ENCODE measurements around the gene ATXN2.

DNA sequence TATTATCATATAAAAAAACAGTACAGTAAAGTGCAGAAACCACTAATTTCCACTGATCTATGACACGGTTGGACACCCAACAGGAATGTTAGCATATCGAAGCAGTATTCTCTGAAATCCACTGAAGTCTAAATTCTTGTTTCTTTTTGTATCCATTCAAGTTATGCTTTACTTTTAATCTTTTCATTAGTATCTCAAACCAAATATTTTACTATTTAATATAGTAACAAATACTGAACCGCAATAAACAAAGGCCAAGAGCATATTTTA is 41.1 kb downstream of the ATXN2 start:
- TF ChIP-seq, protein P1, sequence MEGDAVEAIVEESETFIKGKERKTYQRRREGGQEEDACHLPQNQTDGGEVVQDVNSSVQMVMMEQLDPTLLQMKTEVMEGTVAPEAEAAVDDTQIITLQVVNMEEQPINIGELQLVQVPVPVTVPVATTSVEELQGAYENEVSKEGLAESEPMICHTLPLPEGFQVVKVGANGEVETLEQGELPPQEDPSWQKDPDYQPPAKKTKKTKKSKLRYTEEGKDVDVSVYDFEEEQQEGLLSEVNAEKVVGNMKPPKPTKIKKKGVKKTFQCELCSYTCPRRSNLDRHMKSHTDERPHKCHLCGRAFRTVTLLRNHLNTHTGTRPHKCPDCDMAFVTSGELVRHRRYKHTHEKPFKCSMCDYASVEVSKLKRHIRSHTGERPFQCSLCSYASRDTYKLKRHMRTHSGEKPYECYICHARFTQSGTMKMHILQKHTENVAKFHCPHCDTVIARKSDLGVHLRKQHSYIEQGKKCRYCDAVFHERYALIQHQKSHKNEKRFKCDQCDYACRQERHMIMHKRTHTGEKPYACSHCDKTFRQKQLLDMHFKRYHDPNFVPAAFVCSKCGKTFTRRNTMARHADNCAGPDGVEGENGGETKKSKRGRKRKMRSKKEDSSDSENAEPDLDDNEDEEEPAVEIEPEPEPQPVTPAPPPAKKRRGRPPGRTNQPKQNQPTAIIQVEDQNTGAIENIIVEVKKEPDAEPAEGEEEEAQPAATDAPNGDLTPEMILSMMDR (IDR thresholded peaks at IDR 0.05 in 4 of 5, conservative IDR thresholded peaks at IDR 0.05 in 1 of 5), result no peak
- no peak for TF ChIP-seq POLR2A (IDR thresholded peaks at IDR 0.05)
